OCI-LY1 (cell line): ENCODE results near the gene TBCEL.

Experiments
- H2AFZ ChIP-seq: fragments of 200-600 bp; sonication (generic), shearing (Covaris generic); 2 replicates; pipeline ENCODE4 v1.6.0; 2014; ENCODE audit warnings: antibody characterized with exemption, mild to moderate bottlenecking, low read length
- H3F3A ChIP-seq: fragments of 200-600 bp; sonication (generic), shearing (Covaris generic); 2 replicates; pipeline ENCODE4 v1.6.0; 2014; ENCODE audit warnings: mild to moderate bottlenecking, antibody characterized with exemption, low read length, moderate library complexity; ENCODE audit not compliant: insufficient read depth
- H3K27ac ChIP-seq: fragments of 200-600 bp; sonication (generic); 2 replicates; pipeline ENCODE4 v1.5.1; 2014; ENCODE audit warnings: low read length, mixed run types, mild to moderate bottlenecking, low read depth; ENCODE audit not compliant: poor library complexity, severe bottlenecking
- H3K27me3 ChIP-seq: fragments of 200-600 bp; sonication (generic); 2 replicates; pipeline ENCODE4 v1.6.0; 2014; ENCODE audit warnings: antibody characterized with exemption, mild to moderate bottlenecking, low read length, moderate library complexity; ENCODE audit not compliant: insufficient read depth
- H3K36me3 ChIP-seq: fragments of 200-600 bp; sonication (generic); 2 replicates; pipeline ENCODE4 v1.6.1; 2014; ENCODE audit warnings: mild to moderate bottlenecking, antibody characterized with exemption, low read length, moderate library complexity, mixed read lengths; ENCODE audit not compliant: insufficient read depth
- H3K4me1 ChIP-seq: fragments of 200-600 bp; sonication (generic); 2 replicates; pipeline ENCODE4 v1.5.1; 2014; ENCODE audit warnings: mild to moderate bottlenecking, low read length, moderate library complexity; ENCODE audit not compliant: insufficient read depth, severe bottlenecking
- H3K4me2 ChIP-seq: fragments of 200-600 bp; sonication (generic), shearing (Covaris generic); 2 replicates; pipeline ENCODE4 v1.6.1; 2014; ENCODE audit warnings: low read length
- H3K4me3 ChIP-seq: fragments of 200-600 bp; sonication (generic); 2 replicates; pipeline ENCODE4 v1.5.1; 2014; ENCODE audit warnings: low read length, low read depth, mild to moderate bottlenecking, mixed read lengths; ENCODE audit not compliant: poor library complexity, severe bottlenecking
- H3K79me2 ChIP-seq: fragments of 200-600 bp; shearing (Covaris generic); 2 replicates; pipeline ENCODE4 v1.6.1; 2016; ENCODE audit warnings: mixed run types, low read length, mixed read lengths; ENCODE audit not compliant: insufficient read depth
- H3K9ac ChIP-seq: fragments of 200-600 bp; sonication (generic), shearing (Covaris generic); 2 replicates; pipeline ENCODE4 v1.6.1; 2014; ENCODE audit warnings: mild to moderate bottlenecking, low read length, mixed read lengths
- H3K9me2 ChIP-seq: fragments of 200-600 bp; sonication (generic), shearing (Covaris generic); 2 replicates; pipeline ENCODE4 v1.6.1; 2014; ENCODE audit warnings: low read depth, mild to moderate bottlenecking, low read length, mixed read lengths
- H3K9me3 ChIP-seq: fragments of 200-600 bp; shearing (Covaris generic); 2 replicates; pipeline ENCODE4 v1.6.1; 2014; ENCODE audit warnings: low read length, mixed read lengths
- H4K20me1 ChIP-seq: fragments of 200-600 bp; sonication (generic), shearing (Covaris generic); 2 replicates; pipeline ENCODE4 v1.6.0; 2016; ENCODE audit warnings: mild to moderate bottlenecking, low read length; ENCODE audit not compliant: insufficient read depth
- EZH2 ChIP-seq: fragments of 200-600 bp; sonication (generic), shearing (Covaris generic); IDR thresholded peaks from 2 replicates; pipeline ENCODE4 v1.8.0; 2017; ENCODE audit warnings: borderline replicate concordance, mixed run types, mild to moderate bottlenecking, antibody characterized with exemption, low read length, moderate library complexity, mixed read lengths
- TF ChIP-seq, protein P1 (sequence below): fragments of 200-600 bp; sonication (generic), shearing (Covaris generic); IDR thresholded peaks from 2 replicates; pipeline ENCODE4 v1.5.1; 2017; ENCODE audit warnings: mild to moderate bottlenecking, antibody characterized with exemption, low read length, moderate library complexity, mixed read lengths

TBCEL gene

DNA sequence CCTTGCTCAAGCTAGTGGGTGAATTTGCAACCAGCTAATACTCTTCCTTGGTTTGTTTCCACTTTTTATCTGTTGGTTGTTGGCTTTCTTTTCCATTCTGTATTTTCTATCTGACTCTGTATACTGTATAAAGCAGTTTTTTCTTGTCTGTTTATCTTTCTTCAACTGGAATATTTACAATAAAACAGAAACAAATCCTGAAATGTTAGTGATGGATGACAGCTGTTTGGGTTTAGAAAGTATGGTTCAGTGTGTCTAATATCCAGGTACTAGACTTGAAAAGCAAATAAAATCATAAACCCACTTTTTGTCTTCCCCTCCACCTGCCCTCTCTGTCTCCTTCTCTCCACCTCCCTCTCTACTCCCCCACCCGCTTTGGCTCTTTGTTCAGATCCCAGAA, 35.3 kb upstream of the TBCEL start:
- H3K4me1 ChIP-seq, result no peaks in the 10 kb centered on the region
- H3K4me3 ChIP-seq, result no peak overlapping the region
- H3K27me3 ChIP-seq, result no peaks in the 10 kb centered on the region
- no peaks in the 10 kb centered on the region for H3K79me2 ChIP-seq
- H3K9ac ChIP-seq, result no peak overlapping the region
- no peaks in the 10 kb centered on the region for H3F3A ChIP-seq
- H3K9me2 ChIP-seq, result no peaks in the 10 kb centered on the region
- H3K9me3 ChIP-seq, result no peaks in the 10 kb centered on the region
- no peak overlapping the region for H2AFZ ChIP-seq
- H3K4me2 ChIP-seq, result no peak overlapping the region
- TF ChIP-seq, protein P1, sequence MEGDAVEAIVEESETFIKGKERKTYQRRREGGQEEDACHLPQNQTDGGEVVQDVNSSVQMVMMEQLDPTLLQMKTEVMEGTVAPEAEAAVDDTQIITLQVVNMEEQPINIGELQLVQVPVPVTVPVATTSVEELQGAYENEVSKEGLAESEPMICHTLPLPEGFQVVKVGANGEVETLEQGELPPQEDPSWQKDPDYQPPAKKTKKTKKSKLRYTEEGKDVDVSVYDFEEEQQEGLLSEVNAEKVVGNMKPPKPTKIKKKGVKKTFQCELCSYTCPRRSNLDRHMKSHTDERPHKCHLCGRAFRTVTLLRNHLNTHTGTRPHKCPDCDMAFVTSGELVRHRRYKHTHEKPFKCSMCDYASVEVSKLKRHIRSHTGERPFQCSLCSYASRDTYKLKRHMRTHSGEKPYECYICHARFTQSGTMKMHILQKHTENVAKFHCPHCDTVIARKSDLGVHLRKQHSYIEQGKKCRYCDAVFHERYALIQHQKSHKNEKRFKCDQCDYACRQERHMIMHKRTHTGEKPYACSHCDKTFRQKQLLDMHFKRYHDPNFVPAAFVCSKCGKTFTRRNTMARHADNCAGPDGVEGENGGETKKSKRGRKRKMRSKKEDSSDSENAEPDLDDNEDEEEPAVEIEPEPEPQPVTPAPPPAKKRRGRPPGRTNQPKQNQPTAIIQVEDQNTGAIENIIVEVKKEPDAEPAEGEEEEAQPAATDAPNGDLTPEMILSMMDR, result no peak
- no peak for TF ChIP-seq EZH2
- no peak overlapping the region for H3K27ac ChIP-seq
- H4K20me1 ChIP-seq, result no peaks in the 10 kb centered on the region
- H3K36me3 ChIP-seq, result no peaks in the 10 kb centered on the region

DNA sequence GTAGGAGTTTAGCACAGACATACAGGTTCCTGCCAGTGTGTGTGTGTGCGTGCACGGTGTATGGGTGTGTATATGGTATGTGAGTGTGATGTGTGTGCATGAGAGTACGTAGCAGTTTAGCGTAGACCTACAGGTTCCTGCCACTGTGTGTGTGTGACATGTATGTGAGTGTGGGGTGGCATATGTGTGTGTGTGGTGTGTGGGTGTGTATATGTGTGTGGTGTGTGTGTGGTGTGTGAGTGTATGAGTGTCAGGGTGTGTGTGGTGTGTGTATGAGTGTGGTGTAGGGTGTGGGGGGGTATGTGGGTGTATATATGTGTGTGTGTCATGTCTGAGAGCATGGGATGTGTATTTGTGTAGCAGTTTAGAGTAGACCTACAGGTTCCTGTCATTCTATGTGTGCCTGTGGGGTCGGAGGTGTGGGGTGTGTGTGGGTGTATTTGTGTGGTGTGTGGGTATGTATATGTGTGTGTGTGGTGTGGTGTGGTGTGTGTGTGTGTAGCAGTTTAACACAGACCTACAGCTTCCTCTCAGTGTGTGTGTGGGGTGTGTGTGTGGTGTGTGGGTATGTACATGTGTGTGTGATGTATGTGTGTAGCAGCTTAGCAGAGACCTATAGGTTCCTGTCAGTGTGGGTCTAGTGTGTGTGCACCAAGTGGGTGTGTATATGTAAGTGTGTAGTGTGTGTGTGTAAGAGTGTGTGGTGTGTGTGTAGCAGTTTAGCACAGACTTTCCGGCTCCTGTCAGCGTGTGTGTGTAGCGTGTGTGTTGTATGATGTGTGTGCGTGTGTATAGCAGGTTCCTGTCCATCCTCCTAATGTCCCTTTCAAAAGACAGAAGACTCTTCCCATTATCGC, 31.8 kb upstream of the TBCEL start:
- no peak overlapping the region for H3K4me3 ChIP-seq
- no peaks in the 10 kb centered on the region for H3K9me3 ChIP-seq
- no peak overlapping the region for H3K27ac ChIP-seq
- H4K20me1 ChIP-seq, result no peaks in the 10 kb centered on the region
- no peak overlapping the region for H2AFZ ChIP-seq
- H3K27me3 ChIP-seq, result no peaks in the 10 kb centered on the region
- H3K9ac ChIP-seq, result no peak overlapping the region
- no peaks in the 10 kb centered on the region for H3K79me2 ChIP-seq
- no peaks in the 10 kb centered on the region for H3K36me3 ChIP-seq
- TF ChIP-seq, protein P1, result no peak
- no peak for TF ChIP-seq EZH2
- H3K4me1 ChIP-seq, result no peaks in the 10 kb centered on the region
- H3K4me2 ChIP-seq, result no peak overlapping the region
- H3F3A ChIP-seq, result no peaks in the 10 kb centered on the region
- H3K9me2 ChIP-seq, result no peaks in the 10 kb centered on the region

DNA sequence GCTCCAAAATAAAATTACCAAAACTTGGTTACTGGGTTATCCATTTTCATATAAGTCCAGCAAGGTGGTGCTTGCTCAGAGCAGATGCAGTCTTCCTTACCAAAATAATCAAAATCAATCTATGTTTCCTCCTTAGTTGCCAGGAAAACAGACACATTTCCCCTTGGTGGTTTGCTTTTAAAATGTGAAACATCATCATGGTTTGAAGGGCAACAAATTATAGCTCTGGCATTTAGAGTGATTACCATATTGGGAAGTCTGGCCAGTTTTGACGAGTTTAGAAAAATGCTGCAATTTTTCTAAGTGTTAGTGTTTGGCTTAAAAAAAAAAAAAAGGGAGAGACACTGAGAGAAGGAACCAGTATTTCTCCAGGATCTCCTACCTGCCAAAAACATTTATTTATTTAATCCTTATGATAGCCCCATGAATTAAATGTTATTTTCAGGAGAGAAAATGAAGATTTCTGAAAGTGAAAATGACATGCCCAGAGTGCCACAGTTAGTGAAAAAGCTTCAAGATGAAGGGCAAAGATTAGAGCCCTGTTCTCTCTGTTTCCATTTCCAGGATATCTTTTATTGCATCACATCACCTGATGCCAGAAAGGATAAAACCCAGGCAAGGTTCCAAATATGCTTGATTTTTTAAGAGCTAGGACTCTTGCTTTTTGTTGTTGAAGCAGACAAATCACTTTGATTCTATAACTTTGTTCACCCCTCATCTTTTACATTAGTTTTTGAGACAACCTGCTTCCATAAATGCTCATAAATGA, 29.6 kb upstream of the TBCEL start:
- no peaks in the 10 kb centered on the region for H3K27me3 ChIP-seq
- no peaks in the 10 kb centered on the region for H3K36me3 ChIP-seq
- no peaks in the 10 kb centered on the region for H4K20me1 ChIP-seq
- H3K9ac ChIP-seq, result no peak overlapping the region
- no peak overlapping the region for H3K27ac ChIP-seq
- no peaks in the 10 kb centered on the region for H3K79me2 ChIP-seq
- H3K4me3 ChIP-seq, result no peak overlapping the region
- H3F3A ChIP-seq, result no peaks in the 10 kb centered on the region
- H3K9me2 ChIP-seq, result no peaks in the 10 kb centered on the region
- H3K4me2 ChIP-seq, result no peak overlapping the region
- H3K4me1 ChIP-seq, result no peaks in the 10 kb centered on the region
- H3K9me3 ChIP-seq, result no peaks in the 10 kb centered on the region
- no peak for TF ChIP-seq EZH2
- no peak overlapping the region for H2AFZ ChIP-seq
